GM19239 (cell line): ENCODE measurements around the gene LAMC1.

Experiments used
- DNase-seq: peaks from one replicate; pipeline ENCODE4 v3.0.0; 2011; ENCODE audit warnings: low spot score; ENCODE audit not compliant: insufficient read length
- FAIRE-seq: peaks from 2 replicates; lab custom pipeline; 2011; peaks lifted over from hg19 to GRCh38; lab: Jason Lieb, UNC

LAMC1 gene

DNA sequence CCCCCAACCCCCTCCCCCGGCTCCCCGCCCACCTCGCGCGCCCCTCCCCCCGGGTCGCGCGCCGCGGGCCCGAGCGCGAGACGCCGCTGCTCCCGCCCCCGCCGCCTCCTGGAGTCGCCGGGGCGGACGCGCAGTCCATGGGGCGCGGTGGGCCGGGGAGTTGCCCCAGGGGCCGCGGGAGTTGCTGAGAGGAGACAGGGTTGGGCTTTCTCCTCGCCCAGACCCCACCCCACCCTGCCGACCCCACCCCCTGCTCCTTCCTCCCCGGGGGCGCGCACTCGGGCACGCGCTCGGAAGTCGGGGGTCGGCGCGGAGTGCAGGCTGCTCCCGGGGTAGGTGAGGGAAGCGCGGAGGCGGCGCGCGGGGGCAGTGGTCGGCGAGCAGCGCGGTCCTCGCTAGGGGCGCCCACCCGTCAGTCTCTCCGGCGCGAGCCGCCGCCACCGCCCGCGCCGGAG lies at the start of gene LAMC1:
Gene LAMC1, plus strand, starts transcription at position 275 of the 455 bp plus-strand sequence. CDS start 297 bp downstream, outside the sequence.
- DNase-seq (peak; percentile 53), FAIRE-seq (no peak)

DNA sequence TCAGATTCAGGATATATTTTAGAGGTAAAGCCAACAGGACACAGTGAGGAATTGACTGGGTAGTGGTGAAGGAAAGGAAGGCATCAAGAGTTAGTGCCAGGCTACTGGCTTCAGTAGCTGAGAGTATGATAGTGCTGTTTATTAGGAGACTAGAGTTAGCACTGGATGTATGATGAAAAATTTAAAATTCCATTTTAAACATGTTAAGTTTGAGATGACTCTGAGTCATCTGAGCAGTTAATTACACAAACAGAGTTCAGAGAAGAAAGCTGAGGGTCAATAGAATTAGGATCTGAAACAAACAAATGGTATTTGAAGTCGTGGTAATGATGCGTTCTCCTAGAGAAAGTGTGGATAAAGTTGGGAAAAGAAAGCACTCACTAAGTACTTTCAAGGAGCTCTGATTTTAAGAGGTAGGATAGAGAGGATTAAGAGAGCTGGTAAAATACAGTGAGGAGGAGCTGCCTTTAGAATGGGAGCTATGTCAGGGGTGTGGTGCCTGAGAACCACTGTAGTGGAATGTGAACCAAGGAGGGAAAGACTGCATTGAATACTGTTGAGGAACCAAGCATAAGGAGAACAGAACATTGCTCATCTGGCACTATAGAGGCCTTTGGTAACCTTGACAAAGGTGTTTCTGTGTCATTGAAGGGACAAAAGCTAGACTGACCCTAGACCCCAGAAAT lies 48.6 kb upstream of the LAMC1 start:
- no peak for FAIRE-seq
- no peak for DNase-seq

DNA sequence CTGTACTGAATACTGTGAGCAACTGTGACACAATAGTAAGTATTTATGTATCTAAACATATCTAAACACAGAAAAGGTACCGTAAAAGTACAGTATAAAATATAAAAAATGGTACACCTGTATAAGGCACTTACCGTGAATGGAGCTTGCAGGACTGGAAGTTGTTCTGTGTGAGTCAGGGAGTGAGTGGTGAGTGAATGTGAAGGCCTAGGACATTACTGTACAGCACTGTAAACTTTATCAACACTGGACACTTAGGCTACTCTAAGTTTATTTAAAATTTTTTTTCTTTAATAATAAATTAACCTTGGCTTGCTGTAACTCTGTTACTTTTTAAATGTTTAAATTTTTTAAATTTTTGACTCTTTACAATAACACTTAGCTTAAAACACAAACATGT lies 45.7 kb upstream of the LAMC1 start:
- FAIRE-seq (no peak), DNase-seq (no peak)

DNA sequence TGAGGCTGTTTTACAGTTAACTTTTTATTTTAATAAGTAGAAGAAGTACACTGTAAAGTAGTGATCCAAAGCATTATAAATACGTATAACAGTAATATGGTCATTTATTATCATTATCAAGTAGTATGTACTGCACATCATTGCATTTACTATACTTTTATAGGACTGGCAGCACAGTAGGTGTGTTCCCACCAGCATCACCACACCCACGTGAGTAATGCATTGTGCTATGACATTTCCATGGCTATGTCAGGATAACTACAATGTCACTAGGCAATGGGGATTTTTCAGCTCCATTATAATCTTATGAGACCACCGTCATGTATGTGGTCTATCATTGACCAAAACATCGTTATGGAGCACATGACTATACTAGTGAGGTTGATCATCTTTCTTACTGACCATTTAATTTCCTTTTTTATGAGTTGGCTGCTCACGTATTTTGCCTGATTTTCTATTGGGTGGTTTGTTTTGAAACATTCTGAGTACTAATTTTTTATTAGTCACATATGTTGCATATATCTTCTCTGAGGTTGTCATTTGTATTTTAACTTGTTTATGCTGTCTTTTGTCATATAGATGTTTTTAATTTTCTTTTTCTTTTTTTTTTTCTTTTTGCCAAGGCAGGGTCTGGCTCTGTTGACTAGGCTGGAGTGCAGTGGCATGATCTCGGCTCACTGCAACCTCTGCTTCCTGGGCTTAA lies 44.9 kb upstream of the LAMC1 start:
- FAIRE-seq, result no peak

DNA sequence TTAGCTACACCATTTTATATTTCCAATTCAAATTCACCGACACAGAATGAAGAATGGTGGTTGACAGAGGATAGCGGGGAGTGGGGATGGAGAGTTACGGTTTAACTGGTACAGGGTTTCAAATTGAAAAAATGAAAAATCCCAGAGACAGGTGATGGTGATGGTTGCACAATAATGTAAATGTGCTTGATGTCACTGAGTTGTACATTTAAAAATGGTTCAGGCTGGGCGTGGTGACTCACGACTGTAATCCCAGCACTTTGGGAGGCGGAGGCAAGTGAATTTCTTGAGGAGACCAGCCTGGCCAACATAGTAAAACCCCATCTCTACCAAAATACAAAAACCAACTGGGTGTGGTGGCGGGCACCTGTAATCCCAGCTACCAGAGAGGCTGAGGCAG lies 39.1 kb upstream of the LAMC1 start:
- DNase-seq (no peak), FAIRE-seq (no peak)

More for the DNA sequence above, 44.9 kb upstream of the LAMC1 start:
- DNase-seq, result no peak

DNA sequence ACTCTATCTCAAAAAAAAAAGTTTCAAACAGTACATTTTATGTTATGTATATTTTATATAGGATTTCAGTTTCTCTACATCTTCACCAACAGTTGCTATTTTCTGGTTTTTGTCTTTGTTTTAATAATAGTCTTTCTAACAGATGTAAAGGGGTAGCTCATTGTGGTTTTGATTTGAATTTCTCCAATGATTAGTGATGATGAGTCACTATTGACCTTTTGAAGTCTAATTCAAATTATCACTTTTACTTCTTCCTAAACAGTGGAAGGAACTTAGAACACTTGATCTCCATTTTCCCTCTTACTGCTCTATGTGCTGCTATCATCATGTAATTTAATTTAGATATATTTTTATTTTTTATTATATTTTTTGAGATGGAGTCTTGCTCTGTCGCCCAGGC lies 38.6 kb upstream of the LAMC1 start:
- FAIRE-seq (no peak), DNase-seq (no peak)

GRCh38 chr1:182985876-182986275 lies 37.3 kb upstream of the LAMC1 start:
- no peak for DNase-seq
- no peak for FAIRE-seq

DNA sequence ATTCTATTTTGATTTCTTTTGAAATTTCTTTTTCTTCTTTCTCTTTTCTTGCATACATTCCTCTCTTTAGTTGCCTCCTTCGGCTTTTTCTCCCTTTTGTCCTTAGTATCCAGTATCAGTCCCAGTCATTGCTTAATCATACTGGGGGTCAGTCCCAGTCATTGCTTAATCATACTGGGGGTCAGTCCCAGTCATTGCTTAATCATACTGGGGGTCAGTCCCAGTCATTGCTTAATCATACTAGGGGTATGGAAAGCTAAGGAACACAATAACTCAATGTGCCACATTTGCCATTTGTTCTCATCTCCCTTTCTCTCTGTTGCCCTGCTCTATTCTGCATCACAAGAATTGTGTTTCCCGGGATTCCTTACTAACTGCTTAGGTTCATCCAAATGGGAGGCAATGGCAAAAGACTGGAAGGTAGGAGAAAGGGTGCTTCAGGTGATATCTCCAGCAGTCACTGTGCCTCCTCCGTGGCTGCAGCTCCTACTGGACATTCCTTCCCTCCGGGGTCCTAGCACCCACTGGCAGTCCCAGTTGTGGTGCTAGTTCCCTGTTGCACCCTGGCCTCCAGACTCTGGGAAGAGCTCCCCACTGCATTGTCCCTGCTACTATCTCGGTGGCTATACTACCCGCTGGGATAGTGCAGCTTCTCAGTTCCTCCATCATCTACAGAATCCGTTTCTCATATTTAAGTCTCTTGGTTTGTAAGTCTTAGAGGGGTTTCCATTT lies 32.6 kb upstream of the LAMC1 start:
- DNase-seq, result no peak
- no peak for FAIRE-seq

DNA sequence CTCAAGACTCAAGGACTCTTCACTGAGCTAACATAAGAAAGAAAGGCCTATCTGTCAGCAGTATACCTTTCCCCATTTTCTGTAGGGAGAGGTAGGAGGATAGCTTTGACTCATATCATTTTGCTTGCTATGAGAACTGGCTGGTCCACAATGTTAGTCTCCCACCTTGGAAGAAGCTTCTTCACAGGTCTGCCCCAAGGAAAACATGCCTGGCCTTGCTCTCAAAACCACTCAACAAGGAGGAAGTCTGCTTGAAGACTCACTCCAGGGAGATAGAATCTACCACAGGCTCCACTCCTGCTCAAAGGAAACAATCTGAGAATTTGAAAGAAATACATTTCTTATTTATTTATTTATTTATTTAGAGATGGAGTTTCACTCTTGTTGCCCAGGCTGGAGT lies 29.5 kb upstream of the LAMC1 start:
- FAIRE-seq (no peak), DNase-seq (no peak)

DNA sequence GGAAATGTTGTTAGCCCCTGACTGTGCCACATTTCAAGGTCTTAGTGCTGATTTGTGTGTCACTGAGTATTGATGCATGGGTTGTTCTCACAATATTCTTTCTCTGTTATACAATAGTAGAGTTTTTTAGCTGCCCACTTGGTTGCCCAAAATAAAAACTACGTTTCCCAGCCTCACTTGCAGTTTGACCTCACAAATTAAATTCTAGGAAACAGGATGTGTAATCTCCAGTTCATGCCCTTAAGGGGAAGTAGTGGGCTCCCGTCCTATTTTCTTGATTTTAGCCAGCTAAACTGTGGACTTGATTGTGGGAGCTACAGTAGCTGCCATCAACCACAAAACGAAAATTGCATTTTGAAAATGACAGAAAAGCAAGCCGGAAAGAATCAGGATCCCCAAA lies 27.3 kb upstream of the LAMC1 start:
- no peak for DNase-seq

DNA sequence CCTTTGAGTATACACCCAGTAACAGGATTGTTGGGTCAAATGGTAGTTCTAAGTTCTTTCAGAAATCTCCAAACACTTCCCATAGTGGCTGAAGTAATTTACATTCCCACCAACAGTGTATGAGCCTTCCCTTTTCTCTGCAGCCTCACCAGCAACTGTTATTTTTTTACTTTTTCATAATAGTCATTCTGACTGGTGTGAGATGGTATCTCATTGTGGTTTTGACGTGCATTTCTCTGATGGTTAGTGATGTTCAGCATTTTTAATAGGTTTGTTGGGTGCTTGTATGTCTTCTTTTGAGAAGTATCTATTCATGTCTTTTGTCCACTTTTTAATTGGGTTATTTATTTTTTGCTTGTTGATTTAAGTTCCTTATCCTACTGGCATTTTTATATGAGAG lies 26.4 kb upstream of the LAMC1 start:
- DNase-seq (no peak), FAIRE-seq (no peak)

More for the DNA sequence above, 27.3 kb upstream of the LAMC1 start:
- no peak for FAIRE-seq

- no peak for FAIRE-seq
- DNase-seq, result no peak
Measured at GRCh38 chr1:182998482-182998881, 24.7 kb upstream of the LAMC1 start.

DNA sequence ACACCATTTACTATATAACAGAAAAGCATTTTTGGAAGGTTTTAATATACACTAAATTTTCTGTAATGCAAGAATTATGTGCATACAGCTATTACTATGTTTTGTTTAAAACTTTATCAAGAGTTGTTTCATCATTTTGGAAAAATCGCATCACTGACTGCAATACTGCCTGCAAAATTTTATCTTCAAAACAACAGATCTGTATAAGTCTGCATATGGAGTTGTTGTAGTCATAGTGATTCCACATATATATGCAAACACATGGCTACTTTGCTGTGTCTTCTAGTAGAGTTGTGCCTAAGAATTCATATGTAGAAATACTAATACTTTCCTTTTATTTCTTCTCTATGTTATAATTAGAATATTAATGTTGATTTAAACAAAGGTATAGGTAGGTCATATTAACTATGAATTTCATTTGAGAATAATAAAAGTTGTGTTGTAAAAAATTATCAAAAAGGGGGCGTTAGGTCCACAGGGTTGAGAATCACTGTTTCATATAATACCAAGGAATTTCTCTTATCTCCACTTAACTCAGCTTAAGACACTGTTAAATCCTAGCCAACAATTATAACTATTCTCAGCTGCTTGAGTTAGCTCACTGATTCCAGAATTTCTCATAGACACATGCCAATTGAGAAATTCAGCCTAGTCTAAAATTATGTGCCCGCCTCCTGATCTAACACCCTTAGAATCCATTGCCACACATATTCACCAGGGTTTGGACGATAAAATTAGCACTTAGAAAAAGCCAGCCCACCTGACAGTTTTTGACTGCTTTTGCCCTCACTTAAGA lies 22.9 kb upstream of the LAMC1 start:
- DNase-seq (no peak), FAIRE-seq (no peak)

DNA sequence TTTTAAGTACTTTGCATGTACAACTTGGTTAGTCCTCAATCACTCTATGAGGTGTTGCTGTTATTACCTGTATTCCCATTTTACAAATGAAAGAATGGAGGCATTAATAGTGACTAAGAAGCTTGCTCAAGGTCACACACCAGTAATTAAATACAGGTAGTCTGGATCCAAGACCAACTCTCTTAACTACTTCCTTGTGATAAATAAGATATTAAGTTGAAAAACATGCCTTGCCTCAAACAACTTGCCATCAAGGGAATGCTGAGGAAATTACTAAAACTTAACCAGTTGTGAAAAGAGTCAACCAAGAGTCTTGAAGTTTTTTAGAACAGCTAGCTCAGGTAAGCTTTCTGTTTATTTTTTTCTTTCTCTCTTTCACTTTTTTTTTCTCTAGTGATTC lies 21.0 kb upstream of the LAMC1 start:
- no peak for DNase-seq
- FAIRE-seq, result no peak

GRCh38 chr1:183002797-183003196 lies 20.4 kb upstream of the LAMC1 start:
- no peak for FAIRE-seq

DNA sequence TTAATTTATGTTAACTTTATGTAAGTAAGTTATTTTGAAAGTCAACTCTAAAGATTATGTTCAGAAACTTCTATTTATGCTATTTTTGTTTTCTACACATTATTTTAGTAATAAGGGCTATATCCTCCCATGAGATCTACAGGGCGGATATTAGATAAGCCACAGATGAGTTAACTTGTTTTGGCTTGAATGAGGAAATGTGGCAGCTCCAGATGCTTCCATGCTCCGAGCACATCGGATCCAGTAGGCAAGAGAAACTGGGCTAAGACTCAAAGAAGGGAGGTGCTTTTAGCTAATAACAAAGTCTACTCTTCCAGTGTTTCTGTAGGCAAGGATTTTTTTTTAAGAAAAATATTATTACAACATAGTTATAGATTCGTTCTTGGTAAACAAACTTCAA lies 20.0 kb upstream of the LAMC1 start:
- FAIRE-seq (no peak), DNase-seq (no peak)

More at GRCh38 chr1:183002797-183003196, 20.4 kb upstream of the LAMC1 start:
- DNase-seq, result no peak

GRCh38 chr1:183004141-183004540 lies 19.1 kb upstream of the LAMC1 start:
- FAIRE-seq (no peak), DNase-seq (no peak)

DNA sequence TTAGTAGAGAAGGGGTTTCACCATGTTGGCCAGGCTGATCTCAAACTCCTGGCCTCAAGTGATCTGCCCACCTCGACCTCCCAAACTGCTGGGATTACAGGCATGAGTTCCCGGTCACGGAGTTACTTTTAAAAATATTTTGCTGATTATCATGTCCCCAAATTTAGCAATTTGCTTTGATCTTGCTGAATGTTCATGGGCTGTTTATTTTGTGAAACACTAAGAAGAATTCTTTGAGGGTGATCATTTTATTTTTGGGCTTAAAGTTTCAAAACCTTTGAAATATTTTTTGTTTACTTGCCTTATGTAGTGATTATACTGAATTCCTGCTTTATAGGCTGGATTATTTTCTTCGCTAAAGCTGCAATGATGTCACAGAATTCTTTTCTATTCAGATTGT lies 11.4 kb upstream of the LAMC1 start:
- FAIRE-seq (no peak), DNase-seq (no peak)

DNA sequence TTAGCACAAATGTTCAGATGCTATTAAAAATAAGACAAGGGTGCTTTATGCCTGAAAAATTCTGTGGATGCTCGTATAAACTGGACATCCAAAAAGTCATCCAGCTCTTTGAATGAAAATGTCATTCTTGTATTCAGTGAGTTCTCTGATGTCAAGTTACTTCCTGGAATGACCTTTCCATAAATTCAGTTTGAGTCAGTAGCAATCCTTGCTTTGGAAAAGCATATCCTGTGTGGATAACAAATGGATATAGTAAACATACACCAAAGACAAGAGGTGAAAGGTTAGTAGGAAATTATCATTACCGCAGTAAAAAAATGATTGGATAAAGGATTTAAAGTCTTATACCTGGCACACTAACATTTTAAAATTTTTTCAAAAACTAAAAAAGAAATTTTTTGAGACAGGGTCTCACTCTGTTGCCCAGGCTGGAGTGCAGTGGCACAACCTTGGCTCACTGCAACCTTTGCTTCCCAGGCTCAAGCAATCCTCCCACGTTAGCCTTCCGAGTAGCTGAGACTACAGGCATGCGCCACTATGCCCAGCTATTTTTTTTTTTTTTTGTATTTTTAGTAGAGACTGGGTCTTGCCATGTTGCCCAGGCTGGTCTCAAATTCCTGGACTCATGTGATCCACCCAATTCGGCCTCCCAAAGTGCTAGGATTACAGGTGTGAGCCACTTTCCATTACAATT lies 10.8 kb upstream of the LAMC1 start:
- DNase-seq, result no peak
- FAIRE-seq, result no peak
